ENCODE results near the gene SDCBP2.

SDCBP2 gene

GRCh38 chr20:1363522-1363921 lies 34.6 kb upstream of the SDCBP2 start:
- no peaks in the 10 kb centered on the region for H3K27me3 ChIP-seq
- H3K4me1 ChIP-seq = no peaks in the 10 kb centered on the region
- H3K36me3 ChIP-seq = no peaks in the 10 kb centered on the region
- no peak for TF ChIP-seq CTCF (IDR thresholded peaks at IDR 0.05; ENCODE audit: low read depth, low read length)
- H3K9me3 ChIP-seq = no peaks in the 10 kb centered on the region
- H3K4me3 ChIP-seq (ENCODE audit: low read depth, low read length) = no peak overlapping the region
- no peak for DNase-seq

GRCh38 chr20:1362484-1362883 lies 33.5 kb upstream of the SDCBP2 start:
- no peaks in the 10 kb centered on the region for H3K27me3 ChIP-seq
- H3K4me1 ChIP-seq = no peaks in the 10 kb centered on the region
- H3K4me3 ChIP-seq (ENCODE audit: low read depth, low read length) = no peak overlapping the region
- no peak for DNase-seq
- H3K9me3 ChIP-seq = no peaks in the 10 kb centered on the region
- H3K36me3 ChIP-seq = no peaks in the 10 kb centered on the region
- no peak for TF ChIP-seq CTCF (IDR thresholded peaks at IDR 0.05; ENCODE audit: low read depth, low read length)

- H3K9me3 ChIP-seq = no peaks in the 10 kb centered on the region
- H3K36me3 ChIP-seq = no peaks in the 10 kb centered on the region
- H3K27me3 ChIP-seq = no peaks in the 10 kb centered on the region
- no peaks in the 10 kb centered on the region for H3K4me1 ChIP-seq
- TF ChIP-seq CTCF (IDR thresholded peaks at IDR 0.05; ENCODE audit: low read depth, low read length) = no peak
- H3K4me3 ChIP-seq (ENCODE audit: low read depth, low read length) = no peak overlapping the region
- DNase-seq = no peak
Measured at GRCh38 chr20:1360094-1360846, 31.3 kb upstream of the SDCBP2 start.

GRCh38 chr20:1357921-1358671 lies 29.2 kb upstream of the SDCBP2 start:
- H3K4me1 ChIP-seq = no peaks in the 10 kb centered on the region
- H3K36me3 ChIP-seq = no peaks in the 10 kb centered on the region
- no peaks in the 10 kb centered on the region for H3K9me3 ChIP-seq
- H3K4me3 ChIP-seq (ENCODE audit: low read depth, low read length) = no peak overlapping the region
- H3K27me3 ChIP-seq = no peaks in the 10 kb centered on the region
- TF ChIP-seq CTCF (IDR thresholded peaks at IDR 0.05; ENCODE audit: low read depth, low read length) = no peak
- no peak for DNase-seq

- no peaks in the 10 kb centered on the region for H3K9me3 ChIP-seq
- no peaks in the 10 kb centered on the region for H3K36me3 ChIP-seq
- H3K4me1 ChIP-seq = no peaks in the 10 kb centered on the region
- no peak for DNase-seq
- no peak for TF ChIP-seq CTCF (IDR thresholded peaks at IDR 0.05; ENCODE audit: low read depth, low read length)
- no peaks in the 10 kb centered on the region for H3K27me3 ChIP-seq
- no peak overlapping the region for H3K4me3 ChIP-seq (ENCODE audit: low read depth, low read length)
Measured at GRCh38 chr20:1353956-1354355, 25.0 kb upstream of the SDCBP2 start.

Data from BE2C (cell line).